Keratinocyte (primary cell): ENCODE results near the gene SMCR8. TPM values are rescaled to one million over a fixed set of nuclear protein-coding genes. Genes with fewer than 3 reads are reported as not detected.
A peak's percentile ranks its signal among the peaks of the same experiment; 100 is the strongest.

ENCODE experiments used
- DNase-seq: peaks from one replicate; pipeline ENCODE4 v3.0.0-alpha.2; 2011; ENCODE audit warnings: low read depth, missing footprints, low spot score
- FAIRE-seq: peaks from 2 replicates; lab custom pipeline; 2011; peaks lifted over from hg19 to GRCh38; lab: Jason Lieb, UNC
- H2AFZ ChIP-seq: 2 replicates; pipeline ENCODE4 v1.6.0; 2012; ENCODE audit warnings: low read length, control low read depth, inconsistent platforms; ENCODE audit not compliant: control insufficient read depth
- H3K27ac ChIP-seq: 2 replicates; pipeline ENCODE4 v1.5.1; 2011; ENCODE audit warnings: low read length; ENCODE audit not compliant: control insufficient read depth, insufficient read depth
- H3K27me3 ChIP-seq: 3 replicates; pipeline ENCODE4 v1.6.0; 2011; ENCODE audit warnings: low read length; ENCODE audit not compliant: control insufficient read depth, insufficient read depth; ENCODE audit errors: extremely low read depth
- H3K36me3 ChIP-seq, 2 experiments: 2 replicates in 1 of 2; 3 replicates in 1 of 2; pipeline ENCODE4 v1.5.1; 2011; ENCODE audit warnings: low read length in 2 of 2, mild to moderate bottlenecking in 1 of 2; ENCODE audit not compliant: control insufficient read depth in 2 of 2, insufficient read depth in 2 of 2; ENCODE audit errors: extremely low read depth in 1 of 2
- H3K4me1 ChIP-seq: 3 replicates; pipeline ENCODE4 v1.5.1; 2011; ENCODE audit warnings: low read length; ENCODE audit not compliant: control insufficient read depth, insufficient read depth; ENCODE audit errors: extremely low read depth
- H3K4me2 ChIP-seq: 3 replicates; pipeline ENCODE4 v1.6.0; 2011; ENCODE audit warnings: low read depth, low read length; ENCODE audit not compliant: control insufficient read depth, insufficient read depth; ENCODE audit errors: extremely low read depth
- H3K4me3 ChIP-seq, 3 experiments: fragments of 200-600 bp in 1 of 3; sonication (generic) in 1 of 3; 2 replicates in 2 of 3; 3 replicates in 1 of 3; pipeline ENCODE4 v1.5.1; 2011 to 2016; ENCODE audit warnings: low read length in 3 of 3, mild to moderate bottlenecking in 3 of 3, control low read depth in 2 of 3, inconsistent platforms in 1 of 3, low read depth in 1 of 3, mixed read lengths in 1 of 3, mixed run types in 1 of 3, moderate library complexity in 1 of 3; ENCODE audit not compliant: control insufficient read depth in 2 of 3, insufficient read depth in 2 of 3; ENCODE audit errors: extremely low read depth in 1 of 3
- H3K79me2 ChIP-seq: 2 replicates; pipeline ENCODE4 v1.6.0; 2012; ENCODE audit warnings: low read length; ENCODE audit not compliant: control insufficient read depth, insufficient read depth
- H3K9ac ChIP-seq: 3 replicates; pipeline ENCODE4 v1.6.0; 2011; ENCODE audit warnings: low read length; ENCODE audit not compliant: control insufficient read depth, insufficient read depth; ENCODE audit errors: extremely low read depth
- H3K9me1 ChIP-seq: 3 replicates; pipeline ENCODE4 v1.6.0; 2011; ENCODE audit warnings: low read length; ENCODE audit not compliant: control insufficient read depth, insufficient read depth; ENCODE audit errors: extremely low read depth
- H3K9me3 ChIP-seq: 2 replicates; pipeline ENCODE4 v1.5.1; 2012; ENCODE audit warnings: low read depth, low read length; ENCODE audit not compliant: control insufficient read depth
- H4K20me1 ChIP-seq: 3 replicates; pipeline ENCODE4 v1.6.0; 2011; ENCODE audit warnings: low read length; ENCODE audit not compliant: control insufficient read depth, insufficient read depth; ENCODE audit errors: extremely low read depth
- EZH2 ChIP-seq: IDR thresholded peaks from one replicate; pipeline ENCODE4 v1.6.1; 2012; ENCODE audit warnings: inconsistent platforms, mild to moderate bottlenecking, low read length, moderate library complexity
- dilution Hi-C: fragments of 300-500 bp; cut with MboI; formaldehyde crosslinking; loops from one replicate; pipeline ENCODE4 v1.7.0; 2020; ENCODE audit warnings: low sequenced_read_pairs; ENCODE audit not compliant: extremely low pct_ligation_motif_present
- polyA plus RNA-seq, 5 experiments: library from polyadenylated mRNA; depleted of rRNA in 3 of 5; stranded (reverse) in 3 of 5; stranded (forward) in 1 of 5; unstranded in 1 of 5; fragments of >200 nt; gene quantifications; 1 replicate in 1 of 5; 2 replicates in 3 of 5; 3 replicates in 1 of 5; pipeline versions ENCODE4 v1.2.1 to v1.2.3, GENCODE V29; 2011 to 2012; ENCODE audit warnings: missing spikeins in 2 of 5, low read depth in 1 of 5, low replicate concordance in 1 of 5
- TF ChIP-seq, protein P1 (sequence below), 3 experiments: IDR thresholded peaks in 1 of 3; conservative IDR thresholded peaks in 1 of 3; optimal IDR thresholded peaks in 1 of 3; 2 replicates in 2 of 3; 3 replicates in 1 of 3; pipeline versions ENCODE3 to v1.5.1; 2011; ENCODE audit warnings: low read length in 3 of 3, mild to moderate bottlenecking in 3 of 3, moderate library complexity in 2 of 3, control low read depth in 1 of 3, inconsistent platforms in 1 of 3; ENCODE audit not compliant: insufficient read depth in 2 of 3; ENCODE audit errors: extremely low read depth in 1 of 3

SMCR8 gene
- polyA plus RNA-seq, 1 donor (not counting 4 experiments of a cell fraction or from before 2014, with no cell fraction given), result 7.8 TPM

DNA sequence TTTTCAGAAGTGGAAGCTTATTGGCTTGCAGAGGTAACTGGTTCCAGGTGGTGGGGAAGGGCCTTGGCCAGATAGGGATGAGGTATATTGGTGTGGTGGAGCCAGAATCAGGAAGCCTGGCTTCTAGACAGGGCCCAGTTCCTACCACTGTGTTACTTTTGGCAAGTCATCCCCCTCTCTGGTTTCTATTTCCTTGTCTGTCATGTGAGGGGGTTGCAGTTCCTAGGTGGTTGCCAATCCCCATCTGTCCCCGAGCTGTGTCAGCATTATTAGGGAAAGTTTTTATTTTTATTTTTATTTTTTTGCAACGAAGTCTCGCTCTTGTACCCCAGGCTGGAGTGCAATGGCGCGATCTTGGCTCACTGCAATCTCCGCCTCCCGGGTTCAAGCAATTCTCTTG, 3.0 kb downstream of the SMCR8 start:
- TF ChIP-seq, protein P1, sequence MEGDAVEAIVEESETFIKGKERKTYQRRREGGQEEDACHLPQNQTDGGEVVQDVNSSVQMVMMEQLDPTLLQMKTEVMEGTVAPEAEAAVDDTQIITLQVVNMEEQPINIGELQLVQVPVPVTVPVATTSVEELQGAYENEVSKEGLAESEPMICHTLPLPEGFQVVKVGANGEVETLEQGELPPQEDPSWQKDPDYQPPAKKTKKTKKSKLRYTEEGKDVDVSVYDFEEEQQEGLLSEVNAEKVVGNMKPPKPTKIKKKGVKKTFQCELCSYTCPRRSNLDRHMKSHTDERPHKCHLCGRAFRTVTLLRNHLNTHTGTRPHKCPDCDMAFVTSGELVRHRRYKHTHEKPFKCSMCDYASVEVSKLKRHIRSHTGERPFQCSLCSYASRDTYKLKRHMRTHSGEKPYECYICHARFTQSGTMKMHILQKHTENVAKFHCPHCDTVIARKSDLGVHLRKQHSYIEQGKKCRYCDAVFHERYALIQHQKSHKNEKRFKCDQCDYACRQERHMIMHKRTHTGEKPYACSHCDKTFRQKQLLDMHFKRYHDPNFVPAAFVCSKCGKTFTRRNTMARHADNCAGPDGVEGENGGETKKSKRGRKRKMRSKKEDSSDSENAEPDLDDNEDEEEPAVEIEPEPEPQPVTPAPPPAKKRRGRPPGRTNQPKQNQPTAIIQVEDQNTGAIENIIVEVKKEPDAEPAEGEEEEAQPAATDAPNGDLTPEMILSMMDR (optimal IDR thresholded peaks at IDR 0.05 in 1 of 3, IDR thresholded peaks at IDR 0.05 in 1 of 3, conservative IDR thresholded peaks at IDR 0.05 in 1 of 3; ENCODE audit: extremely low read depth in 1 of 3, insufficient read depth in 2 of 3, low read length in 3 of 3), result no peak
- TF ChIP-seq EZH2, result no peak
- dilution Hi-C loops, result no loop called here
- Histone ChIP-seq H3K36me3 (peaks cover 6 to 31% of the 10 kb centered on the region in 2 experiments), H4K20me1 (peaks cover 12% of the 10 kb centered on the region), H2AFZ (no peak overlapping the region), H3K4me3 (no peak overlapping the region), H3K9ac (no peak overlapping the region), H3K4me2 (peak overlapping the region; percentile 39), H3K27me3 (no peaks in the 10 kb centered on the region), H3K9me3 (no peaks in the 10 kb centered on the region), H3K27ac (no peak overlapping the region), H3K9me1 (no peaks in the 10 kb centered on the region), H3K79me2 (peaks cover 74% of the 10 kb centered on the region), H3K4me1 (peaks cover 37% of the 10 kb centered on the region)
- FAIRE-seq (no peak), DNase-seq (no peak)

DNA sequence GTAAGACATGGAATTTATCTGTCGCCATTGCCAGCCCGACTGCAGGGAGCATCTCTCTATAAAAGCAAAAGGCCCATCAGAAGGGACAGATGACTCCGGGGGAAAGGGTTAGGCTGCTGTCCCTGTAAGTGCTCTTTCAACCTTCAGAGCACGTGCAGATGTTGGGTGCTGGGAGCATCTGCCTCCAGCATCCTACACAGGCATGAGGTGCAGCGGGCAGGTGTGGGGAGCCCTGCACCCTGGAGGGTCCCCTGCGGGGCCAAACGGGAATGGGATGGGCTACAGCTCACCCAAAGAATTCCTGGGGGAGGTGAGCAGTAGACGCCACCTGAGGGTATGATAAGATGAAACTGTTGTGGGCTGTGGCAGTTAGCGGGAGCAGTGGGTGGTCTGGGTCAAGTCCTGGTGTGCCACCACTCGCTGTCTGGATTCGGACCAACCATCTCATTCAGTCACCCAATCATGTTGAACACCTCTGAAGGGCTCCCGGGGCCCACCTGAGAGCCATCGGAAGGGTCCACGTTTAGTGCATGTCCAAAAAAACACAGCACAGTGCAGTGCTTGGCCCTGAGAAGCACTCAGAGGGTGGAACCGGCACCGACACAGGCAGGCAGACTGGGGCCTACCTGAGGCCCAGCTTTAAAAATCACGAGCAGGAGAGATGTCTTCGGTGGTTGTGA, 3.8 kb downstream of the SMCR8 start:
- Histone ChIP-seq H4K20me1 (peaks cover 12% of the 10 kb centered on the region), H3K9ac (peak overlapping the region; percentile 38), H3K36me3 (peaks cover 10 to 39% of the 10 kb centered on the region in 2 experiments), H3K9me3 (no peaks in the 10 kb centered on the region), H3K27ac (no peak overlapping the region), H3K9me1 (no peaks in the 10 kb centered on the region), H3K4me1 (peaks cover 30% of the 10 kb centered on the region), H3K79me2 (peaks cover 66% of the 10 kb centered on the region), H3K4me2 (peak overlapping the region; percentile 39), H2AFZ (no peak overlapping the region), H3K4me3 (no peak overlapping the region), H3K27me3 (no peaks in the 10 kb centered on the region)
- no peak for TF ChIP-seq EZH2
- TF ChIP-seq, protein P1 (optimal IDR thresholded peaks at IDR 0.05 in 1 of 3, IDR thresholded peaks at IDR 0.05 in 1 of 3, conservative IDR thresholded peaks at IDR 0.05 in 1 of 3; ENCODE audit: extremely low read depth in 1 of 3, insufficient read depth in 2 of 3, low read length in 3 of 3), result no peak
- DNase-seq, result no peak
- dilution Hi-C loops, result no loop called here
- FAIRE-seq, result no peak
